Heart left ventricle (tissue), 13 donors: ENCODE data around the gene CNNM3.

Experiments
- POLR2A ChIP-seq, 2 donors: fragments of 450-650 bp; IDR thresholded peaks; one replicate each; pipeline ENCODE4 v1.6.1; 2017; ENCODE audit warnings: antibody characterized with exemption in 2 of 2, mild to moderate bottlenecking in 2 of 2, moderate library complexity in 2 of 2
- TF ChIP-seq, protein P1 (sequence below), 12 donors: fragments of 200-600 bp; sonication (generic) in 4 of 12; IDR thresholded peaks; one replicate each; pipeline versions ENCODE4 v1.5.0 to v1.8.0; 2018 to 2022; ENCODE audit warnings: antibody characterized with exemption in 12 of 12, mild to moderate bottlenecking in 5 of 12
- donor health status: ischemic (EF 13 %, LVEDD 7.1; RV severe dilation, severe dysfunction).
- donor health status: DM: no; HTN: yes; CAD: no.
- donor health status: DM: no; HTN: no; CAD: no.
- donor health status: ischemic (EF 25% LVEDD 6.9; RV normal size, moderate dysfunction).
- donor health status: ischemic (EF 25% LVEDD 5.7; RV mildly dilated, moderate dysfunction).
- donor health status: ischemic (EF 35%, LVEDD 5.7; RV mildly dilated, moderate dysfunction).
- donor health status: nonischemic (EF 11% LVEDD 7.7; RV severe dilation, severe dysfunction).
- donor health status: DM: yes; HTN: yes; CAD: no.
- donor health status: PGD.
- donor health status: ischemic (EF 29% LVEDD 5.4; RV normal size, mild dysfunction).
- donor health status: nonischemic (EF 23%, LVEDD 6.1; RV moderate dilation, normal function).

DNA sequence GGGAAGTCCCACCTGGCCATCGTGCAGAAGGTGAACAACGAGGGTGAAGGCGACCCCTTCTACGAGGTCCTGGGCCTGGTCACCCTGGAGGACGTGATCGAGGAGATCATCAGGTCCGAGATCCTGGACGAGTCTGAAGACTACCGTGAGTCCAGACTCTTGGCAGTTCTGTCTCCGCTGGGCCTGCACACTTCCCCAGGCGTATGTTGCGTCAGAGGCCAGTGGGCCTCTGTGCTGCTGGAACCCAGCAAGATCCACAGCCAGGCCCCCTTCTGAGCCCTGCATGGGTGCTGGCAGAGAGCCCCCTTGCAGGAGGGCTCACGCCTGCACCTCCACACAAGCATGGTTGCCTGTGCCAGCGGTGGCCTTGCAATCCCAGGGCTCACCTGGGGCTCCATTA, 9.0 kb downstream of the CNNM3 start:
- TF ChIP-seq, protein P1, sequence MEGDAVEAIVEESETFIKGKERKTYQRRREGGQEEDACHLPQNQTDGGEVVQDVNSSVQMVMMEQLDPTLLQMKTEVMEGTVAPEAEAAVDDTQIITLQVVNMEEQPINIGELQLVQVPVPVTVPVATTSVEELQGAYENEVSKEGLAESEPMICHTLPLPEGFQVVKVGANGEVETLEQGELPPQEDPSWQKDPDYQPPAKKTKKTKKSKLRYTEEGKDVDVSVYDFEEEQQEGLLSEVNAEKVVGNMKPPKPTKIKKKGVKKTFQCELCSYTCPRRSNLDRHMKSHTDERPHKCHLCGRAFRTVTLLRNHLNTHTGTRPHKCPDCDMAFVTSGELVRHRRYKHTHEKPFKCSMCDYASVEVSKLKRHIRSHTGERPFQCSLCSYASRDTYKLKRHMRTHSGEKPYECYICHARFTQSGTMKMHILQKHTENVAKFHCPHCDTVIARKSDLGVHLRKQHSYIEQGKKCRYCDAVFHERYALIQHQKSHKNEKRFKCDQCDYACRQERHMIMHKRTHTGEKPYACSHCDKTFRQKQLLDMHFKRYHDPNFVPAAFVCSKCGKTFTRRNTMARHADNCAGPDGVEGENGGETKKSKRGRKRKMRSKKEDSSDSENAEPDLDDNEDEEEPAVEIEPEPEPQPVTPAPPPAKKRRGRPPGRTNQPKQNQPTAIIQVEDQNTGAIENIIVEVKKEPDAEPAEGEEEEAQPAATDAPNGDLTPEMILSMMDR (IDR thresholded peaks at IDR 0.05): no peak
- no peak for TF ChIP-seq POLR2A (IDR thresholded peaks at IDR 0.05)
